Activated CD8-positive, alpha-beta memory T cell treated with anti-CD3 and anti-CD28 coated beads for 4 hours (primary cell): Measurements from ENCODE around the gene SNAI1.
"Not testable (repeated sequence)": the region's sequence is repeated elsewhere in the genome, so short reads cannot be mapped to it uniquely, and the experiment has no call there.

Source experiments
- DNase-seq, 2 donors: peaks; one replicate each; pipeline ENCODE4 v3.0.0-alpha.2; 2020; ENCODE audit warnings: low read depth in 2 of 2

SNAI1 gene

GRCh38 chr20:49982346-49983122 lies at the start of gene SNAI1:
TSS of gene SNAI1 (plus strand) at chr20:49982980. CDS start at chr20:49983060, 80 bp downstream.
- peak; percentile 59 to 77 for DNase-seq

GRCh38 chr20:49935746-49936152 lies 47.0 kb upstream of the SNAI1 start:
- no peak for DNase-seq

- DNase-seq: peak; percentile 79 to 82
Observed at GRCh38 chr20:49936153-49937026, 46.4 kb upstream of the SNAI1 start, which contains the start of gene RNF114. TSS of gene RNF114 (plus strand) at chr20:49936397. CDS start at chr20:49936413, 16 bp downstream.

GRCh38 chr20:49937027-49937929 lies 45.5 kb upstream of the SNAI1 start:
- DNase-seq: no peak

- DNase-seq: no peak
Observed at GRCh38 chr20:49938173-49939163, 44.3 kb upstream of the SNAI1 start.

- DNase-seq: no peak
Observed at GRCh38 chr20:49941456-49941855, 41.3 kb upstream of the SNAI1 start.

- no peak for DNase-seq
Observed at GRCh38 chr20:49942303-49942702, 40.5 kb upstream of the SNAI1 start.

GRCh38 chr20:49942942-49943341 lies 39.8 kb upstream of the SNAI1 start:
- DNase-seq: no peak

- DNase-seq: no peak
Observed at GRCh38 chr20:49945306-49945700, 37.5 kb upstream of the SNAI1 start.

GRCh38 chr20:49945701-49946477 lies 36.9 kb upstream of the SNAI1 start:
- no peak for DNase-seq

GRCh38 chr20:49948178-49948577 lies 34.6 kb upstream of the SNAI1 start:
- DNase-seq: no peak

- DNase-seq: no peak
Observed at GRCh38 chr20:49948809-49949507, 33.8 kb upstream of the SNAI1 start.

GRCh38 chr20:49951151-49951550 lies 31.6 kb upstream of the SNAI1 start:
- DNase-seq: no peak

- DNase-seq: no peak
Observed at GRCh38 chr20:49955167-49955566, 27.6 kb upstream of the SNAI1 start.

- not testable (repeated sequence) for DNase-seq
Observed at GRCh38 chr20:49955830-49956396, 26.9 kb upstream of the SNAI1 start.

- no peak for DNase-seq
Observed at GRCh38 chr20:49956689-49957088, 26.1 kb upstream of the SNAI1 start.

GRCh38 chr20:49957089-49957938 lies 25.5 kb upstream of the SNAI1 start:
- not testable (repeated sequence) for DNase-seq

GRCh38 chr20:49961413-49961812 lies 21.4 kb upstream of the SNAI1 start:
- DNase-seq: no peak
